ENCODE measurements around the gene AUH.
"Not testable (repeated sequence)": the region's sequence is repeated elsewhere in the genome, so short reads cannot be mapped to it uniquely, and the experiment has no call there.

AUH gene

DNA sequence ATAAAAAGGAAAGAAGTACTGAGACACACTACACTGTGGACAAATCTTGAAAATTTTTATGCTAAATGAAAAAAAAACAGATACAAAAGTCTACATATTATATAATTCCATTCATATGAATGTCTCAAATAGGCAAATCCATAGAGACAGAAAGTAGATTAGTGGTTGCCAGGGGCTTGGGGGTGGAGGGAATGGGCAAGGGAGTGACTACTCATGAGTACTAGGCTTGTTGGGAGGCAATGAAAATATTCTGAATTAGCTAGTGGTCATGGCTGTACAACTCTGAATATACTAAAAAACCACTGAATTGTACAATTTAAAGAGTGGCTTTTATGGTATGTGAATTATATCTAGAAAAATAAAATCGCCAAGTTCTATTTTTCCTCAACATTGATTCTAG, 154.9 kb downstream of the AUH start:
- DNase-seq, result no peak

DNA sequence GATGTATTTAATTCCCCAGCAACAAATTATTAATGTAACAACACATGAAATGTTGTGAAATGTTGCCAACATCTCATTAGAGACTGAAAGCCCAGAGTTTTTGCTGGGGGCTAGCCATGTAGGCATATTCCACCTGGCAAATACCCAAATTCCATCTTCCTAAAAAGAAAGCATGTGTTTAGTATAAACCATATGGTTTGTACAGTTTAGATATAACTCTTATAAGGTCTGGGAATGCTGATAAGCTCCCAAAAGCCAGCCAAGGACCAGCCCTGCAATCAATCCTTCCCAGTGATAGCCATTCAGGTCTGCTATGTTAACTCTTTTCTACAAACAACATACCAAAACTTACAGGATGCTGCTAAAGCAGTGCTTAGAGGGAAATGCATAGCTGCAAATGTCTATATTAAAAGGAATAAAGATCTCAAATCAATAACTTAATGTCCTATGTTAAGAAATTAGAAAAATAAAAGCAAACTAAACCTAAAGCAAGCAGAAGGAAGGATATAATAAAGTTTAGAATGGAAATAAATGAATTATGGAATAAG, 158.9 kb downstream of the AUH start:
- no peak for DNase-seq

DNA sequence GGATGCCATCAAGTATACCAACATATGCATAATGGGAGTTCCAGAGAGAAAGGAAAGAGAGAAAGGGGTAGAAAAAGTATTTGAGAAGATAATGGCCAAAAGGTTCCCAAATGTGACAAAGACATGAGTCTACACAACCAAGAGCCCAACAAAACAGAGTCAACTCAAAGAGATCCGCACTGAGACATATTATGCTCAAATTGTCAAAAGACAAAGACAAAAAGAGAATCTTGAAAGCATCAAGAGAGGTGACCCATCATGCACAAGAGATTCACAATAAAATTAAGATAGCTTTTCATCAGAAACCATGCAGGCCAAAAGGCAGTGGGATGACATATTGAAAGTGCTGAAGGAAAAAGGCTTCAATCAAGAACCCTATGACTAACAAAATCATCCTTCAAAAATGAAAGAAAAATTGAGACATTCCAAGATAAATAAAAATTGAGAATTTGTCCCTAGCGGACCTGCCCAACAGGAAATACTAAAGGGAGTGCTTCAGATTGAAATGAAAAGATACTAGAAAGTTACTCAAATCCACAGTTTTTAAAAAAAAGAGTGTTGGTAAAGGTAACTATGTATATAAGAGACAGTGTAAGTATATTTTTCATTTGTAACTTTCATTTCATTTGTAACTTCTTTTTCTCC, 160.9 kb downstream of the AUH start:
- DNase-seq, result no peak

DNA sequence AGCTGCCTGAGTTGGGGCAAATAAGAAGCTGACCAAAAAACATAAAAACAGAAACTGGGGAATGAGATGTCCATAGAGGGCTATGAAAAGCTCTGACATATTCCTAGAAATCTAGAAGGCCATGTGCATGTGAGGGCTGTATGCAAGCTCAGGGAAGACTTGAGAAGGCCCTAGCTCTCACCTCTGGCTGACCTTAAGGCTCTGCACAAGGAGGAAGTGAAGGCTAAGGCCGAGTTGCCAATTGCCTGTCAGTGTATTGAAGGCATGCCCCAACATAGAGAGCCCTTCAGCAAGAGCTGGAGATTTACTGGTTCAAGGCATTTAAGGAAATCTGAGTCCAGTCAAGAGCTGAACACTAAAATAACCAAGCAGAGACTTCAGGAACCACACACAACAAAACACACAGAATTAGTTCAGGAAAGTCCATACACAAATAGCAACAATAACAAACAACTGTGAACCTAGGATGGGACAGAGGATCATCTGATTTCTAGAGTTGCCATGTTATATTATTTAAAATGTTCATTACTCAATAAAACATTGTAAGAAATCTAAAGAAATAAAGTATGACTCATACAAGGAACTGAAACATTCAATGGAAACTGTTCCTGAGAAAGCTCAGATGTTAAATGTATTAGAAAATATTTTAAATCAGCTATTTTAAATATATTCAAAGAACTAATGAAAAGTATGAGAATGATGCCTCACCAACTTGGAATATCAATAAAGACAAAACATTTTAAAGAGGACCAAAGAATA, 161.8 kb downstream of the AUH start:
- peak; percentile 78 to 80 for DNase-seq

DNA sequence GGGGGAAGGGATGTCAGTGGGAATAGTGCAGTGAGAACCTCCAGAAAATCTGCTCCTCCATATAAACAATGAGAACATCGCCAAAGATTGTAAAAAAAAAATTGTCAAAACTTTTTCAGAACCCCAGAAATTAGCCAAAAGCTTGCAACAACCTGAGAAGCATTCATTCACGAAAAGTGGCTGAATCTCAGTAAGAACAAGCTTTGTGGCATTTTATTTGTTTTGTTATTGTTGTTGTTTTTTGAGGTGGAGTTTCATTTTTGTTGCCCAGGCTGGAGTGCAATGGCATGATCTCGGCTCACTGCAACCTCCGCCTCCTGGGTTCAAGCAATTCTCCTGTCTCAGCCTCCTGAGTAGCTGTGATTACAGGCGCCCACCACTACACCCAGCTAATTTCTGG, 162.8 kb downstream of the AUH start:
- DNase-seq, result not testable (repeated sequence)

DNA sequence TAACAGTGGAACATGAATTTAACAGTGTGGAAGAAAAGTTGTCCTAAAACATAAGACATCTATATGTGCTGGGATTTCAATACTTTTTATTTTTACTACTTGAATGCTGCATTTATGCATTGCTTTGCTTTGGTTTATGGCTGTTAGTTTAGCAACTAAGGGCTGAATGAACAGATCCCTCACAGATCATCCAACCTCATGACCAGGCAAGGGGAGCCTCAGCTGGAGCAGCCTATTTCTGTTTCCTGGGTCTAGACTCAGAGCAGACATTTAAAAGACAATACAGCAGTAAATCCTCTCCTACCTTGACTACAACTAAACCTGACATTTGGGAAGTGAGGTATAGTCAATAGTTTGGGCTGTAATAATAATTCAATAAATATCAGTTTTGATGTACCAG, 163.3 kb downstream of the AUH start:
- DNase-seq, result no peak

DNA sequence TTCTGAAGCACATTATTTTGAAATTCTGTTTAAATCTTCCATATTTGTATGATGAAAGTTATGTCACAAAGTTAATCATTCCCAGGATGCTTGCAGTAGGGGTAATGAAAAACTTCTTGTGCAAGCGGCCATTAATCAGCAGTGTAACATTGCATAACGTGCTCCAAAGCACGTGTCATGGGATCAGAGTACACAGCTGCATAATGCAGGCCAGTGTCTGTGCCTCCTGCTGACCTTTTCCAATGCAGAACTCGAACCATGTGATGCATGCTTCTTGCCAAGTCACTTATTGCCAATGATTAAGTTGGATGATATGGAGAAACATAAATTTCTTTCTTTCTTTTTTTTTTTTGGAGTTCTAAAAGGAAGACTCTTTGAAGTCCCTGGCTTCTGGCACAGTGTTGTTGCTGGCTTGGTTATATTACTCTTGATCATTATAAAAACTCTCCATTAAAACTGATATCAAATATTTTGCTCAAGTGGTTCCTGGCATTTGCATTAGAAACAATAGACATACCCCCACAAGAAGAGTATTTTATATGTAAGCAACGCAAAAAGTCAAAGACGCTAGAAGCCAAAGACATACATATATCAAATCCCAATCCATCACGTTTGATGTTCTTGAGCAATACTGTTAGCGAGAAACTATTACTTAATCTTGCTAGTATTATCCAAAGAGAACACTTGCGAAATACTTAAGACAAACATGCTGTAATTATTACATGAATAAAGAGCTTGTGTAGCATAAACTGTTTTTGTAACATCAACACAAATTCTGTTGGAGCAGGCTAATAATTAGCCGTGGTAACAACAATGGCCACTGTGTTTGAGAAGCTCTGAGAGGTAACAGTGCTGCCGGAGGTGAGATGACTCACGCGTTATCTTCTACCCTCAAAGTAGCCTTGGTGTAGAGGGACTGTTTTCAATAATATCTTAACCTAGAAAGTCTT, 164.2 kb downstream of the AUH start:
- peak; percentile 98 for DNase-seq

DNA sequence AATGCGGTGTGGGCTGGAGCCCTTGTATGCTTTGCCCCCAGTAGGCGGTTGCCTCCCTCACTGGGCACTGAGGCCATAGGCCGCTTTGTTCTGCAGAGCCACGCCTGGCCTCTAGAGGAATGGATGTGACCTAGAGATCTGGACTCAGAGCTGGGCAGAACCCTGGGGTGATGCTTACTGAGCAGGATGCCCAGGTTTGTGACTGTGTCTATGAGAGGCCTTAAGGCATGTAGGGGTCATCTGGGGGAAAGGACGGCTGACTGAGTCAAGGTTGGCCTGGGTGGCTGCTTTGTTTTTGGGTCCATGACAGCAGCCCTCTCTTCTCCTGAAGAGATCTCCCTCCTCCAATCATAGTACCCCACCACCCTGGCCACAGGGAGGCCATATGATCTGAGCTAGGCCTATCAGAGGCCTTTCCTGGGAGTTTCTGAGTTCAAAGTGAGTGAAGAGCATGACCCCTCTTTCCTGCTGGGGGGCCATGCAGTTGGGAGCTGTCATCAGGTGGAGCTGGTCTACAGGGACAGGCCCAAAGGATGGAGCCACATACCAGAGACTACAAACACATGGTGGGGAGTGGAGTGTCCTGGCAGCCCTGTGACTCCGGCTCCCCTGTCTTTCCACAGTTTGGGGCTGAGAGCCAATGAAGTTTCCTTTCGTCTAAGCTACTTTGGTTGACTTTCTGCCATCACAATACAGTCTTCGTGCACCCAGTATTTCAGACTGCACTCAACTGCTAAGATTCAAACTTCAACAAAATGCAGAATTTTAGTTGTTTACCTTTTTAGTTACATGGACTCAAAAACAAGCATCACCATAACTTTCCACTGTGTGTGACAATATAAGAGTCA, 165.4 kb downstream of the AUH start:
- no peak for DNase-seq

DNA sequence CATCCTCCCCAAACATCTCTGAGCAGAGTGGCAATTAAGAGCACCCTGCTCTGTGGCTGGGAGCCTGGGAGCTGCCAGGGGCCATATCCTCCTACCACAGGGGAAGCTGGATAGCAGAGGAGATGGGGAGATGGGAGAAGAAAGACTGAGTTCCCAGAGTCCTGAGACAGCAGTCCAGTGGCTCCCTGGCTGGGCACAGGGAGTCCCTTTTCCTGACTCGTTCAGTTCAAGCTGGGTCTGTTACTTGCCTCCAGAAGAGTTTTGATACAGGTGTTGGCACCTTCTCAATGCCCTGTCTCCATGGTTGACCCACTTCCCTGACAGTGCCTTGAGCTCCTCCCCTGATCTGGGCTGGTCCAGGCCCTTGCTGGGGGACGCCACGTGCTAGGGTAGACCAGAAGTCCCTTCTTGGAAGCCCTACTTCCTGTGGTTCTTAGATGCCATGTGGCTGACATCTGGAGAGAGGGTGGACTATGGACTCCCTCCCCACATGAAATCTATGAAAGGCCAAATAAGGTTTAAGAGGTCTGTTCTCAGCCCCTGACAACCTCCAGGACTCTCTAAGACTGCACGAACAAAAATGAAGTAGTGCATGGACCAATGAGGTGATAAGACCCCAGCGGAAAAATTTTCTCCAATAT, 166.2 kb downstream of the AUH start:
- DNase-seq, result no peak

DNA sequence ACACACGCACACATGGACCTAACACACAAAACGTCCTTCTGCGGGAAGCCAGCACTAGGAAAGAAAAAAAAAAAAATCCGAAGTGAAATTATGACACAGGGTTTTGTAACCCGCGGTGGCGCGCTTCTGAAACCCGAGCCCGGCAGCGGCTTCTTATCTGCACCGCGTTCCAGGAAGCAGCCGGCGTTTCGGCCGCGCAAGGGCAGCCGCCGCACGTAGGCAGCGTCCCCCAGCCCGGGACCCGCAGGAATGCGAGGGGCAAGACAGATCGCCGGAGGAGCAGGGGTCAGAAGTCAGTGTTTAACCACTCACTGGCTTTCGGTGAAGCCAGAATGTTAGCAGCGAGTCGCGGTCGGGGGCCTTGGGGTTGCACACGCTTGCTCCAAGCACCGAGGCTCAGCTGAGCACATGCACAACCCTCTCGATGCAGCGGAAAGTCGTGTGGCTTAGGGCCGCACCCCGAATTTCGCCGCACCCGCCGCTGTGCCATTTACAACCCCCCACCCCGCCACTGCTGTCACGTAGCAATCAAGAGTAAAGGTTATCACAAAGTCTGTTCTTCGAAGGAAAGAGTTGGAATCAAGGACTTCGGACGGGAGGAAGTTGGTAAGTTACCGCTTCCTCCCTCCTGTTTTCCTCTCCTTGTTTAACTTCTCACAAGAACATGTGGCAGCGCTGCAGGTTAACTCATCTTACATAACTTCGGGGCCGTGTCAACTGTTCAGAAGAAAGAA, 167.9 kb downstream of the AUH start:
- DNase-seq, result peak; percentile 78 to 85

DNA sequence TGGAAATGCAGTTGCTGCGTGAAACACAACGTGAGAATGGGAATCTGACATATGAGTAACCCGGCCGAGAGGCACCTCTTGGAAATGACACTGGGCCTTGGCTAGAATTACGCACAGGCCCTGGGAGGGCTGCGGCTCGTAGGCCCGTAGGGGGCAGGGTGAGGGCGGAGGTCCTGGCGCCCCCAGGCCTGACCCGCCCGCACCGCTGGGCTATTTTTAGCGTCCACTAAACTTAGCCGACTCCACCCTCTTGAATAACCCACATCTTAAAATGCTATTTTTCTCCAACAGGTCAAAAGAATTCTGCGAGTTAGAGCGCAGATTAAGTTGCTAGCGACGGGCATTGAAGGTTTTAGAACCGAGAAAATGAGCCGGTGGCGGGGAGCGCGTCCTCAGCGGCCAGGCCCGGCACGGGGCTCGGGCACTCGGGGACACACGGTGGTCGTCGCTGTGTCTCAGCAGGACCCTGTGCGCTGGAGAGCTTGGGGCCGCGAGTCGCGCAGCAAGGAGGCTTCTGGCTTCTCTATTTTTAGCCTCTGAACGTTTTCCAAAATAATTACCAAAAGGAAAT, 168.5 kb downstream of the AUH start:
- DNase-seq, result peak; percentile 80 to 85

DNA sequence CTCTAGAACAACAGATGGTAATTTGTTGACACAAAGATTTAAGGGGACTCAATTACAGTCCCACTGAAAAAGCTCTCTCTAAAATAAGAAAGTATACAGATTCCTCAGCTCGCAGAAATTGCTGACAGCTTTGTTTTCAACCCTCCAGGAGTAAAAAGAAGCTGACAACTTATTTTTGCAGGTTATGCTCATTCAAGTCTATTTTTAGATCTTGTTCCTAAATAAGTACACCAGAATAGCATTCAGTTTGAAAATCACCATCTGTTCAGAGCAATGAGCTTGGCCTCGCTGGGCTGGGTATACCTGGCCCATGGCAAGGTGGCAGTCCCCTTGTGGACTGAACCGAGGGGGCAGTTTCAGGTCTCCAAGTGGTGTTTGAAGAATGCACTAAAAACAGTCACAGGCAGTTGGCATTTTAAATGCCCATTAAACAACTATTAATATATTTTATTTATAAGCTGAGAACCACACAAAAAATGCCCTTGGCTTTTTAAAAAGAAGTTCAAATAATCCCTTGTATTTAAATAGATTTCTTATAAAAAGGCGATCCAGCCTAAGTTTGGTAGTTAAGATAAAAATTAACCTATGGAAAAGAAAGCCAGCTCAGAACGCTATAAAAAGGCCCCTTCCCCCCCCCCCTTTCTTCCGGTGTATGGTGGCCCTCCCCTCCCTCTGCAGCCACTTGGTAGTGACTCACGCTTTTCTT, 169.2 kb downstream of the AUH start:
- DNase-seq, result no peak

DNA sequence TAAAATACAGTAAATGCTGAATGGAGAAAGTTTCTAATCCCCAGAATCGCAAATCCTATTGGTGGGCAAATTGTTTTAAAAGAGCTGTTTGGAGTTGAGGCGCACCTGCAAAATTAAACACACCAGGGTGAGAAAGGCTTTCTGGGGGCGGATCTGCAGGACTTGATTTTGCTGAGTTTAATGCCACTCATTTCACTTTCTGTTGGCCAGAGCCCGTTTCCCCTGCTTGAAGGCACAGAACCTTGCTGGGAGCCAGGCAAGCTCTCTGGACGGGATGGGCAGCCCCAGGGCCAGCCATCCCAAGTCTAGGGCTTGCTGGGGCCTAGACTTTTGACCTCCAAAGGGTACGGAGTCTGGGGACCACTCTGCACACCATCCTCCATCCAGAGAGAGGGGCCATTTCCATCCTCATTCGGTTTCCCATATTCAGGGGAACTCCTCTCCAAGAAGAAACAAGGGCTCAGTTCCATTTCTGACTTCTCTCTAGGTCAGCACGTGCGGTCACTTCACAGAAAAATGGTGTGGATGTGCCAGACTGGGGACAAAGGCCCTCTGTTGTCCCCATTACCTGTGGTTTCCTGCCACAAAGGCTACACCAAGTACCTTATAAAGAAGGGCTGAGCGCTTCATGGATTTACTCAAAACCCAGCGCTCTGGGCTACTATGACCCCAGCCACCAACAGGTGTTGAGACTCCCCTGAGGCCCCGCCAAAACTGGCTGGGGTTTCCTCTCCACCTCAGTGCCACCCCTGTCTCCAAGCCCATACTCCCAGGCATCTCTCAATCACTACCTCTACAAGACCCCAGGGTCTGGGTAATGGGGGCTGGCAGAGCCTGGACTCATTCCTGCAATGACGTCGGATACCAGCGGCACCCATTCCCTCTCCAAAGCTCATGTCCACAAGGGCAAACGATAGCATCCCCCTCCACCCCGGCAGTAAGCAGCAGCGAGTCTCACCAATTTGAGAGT, 170.0 kb downstream of the AUH start:
- DNase-seq, result no peak

DNA sequence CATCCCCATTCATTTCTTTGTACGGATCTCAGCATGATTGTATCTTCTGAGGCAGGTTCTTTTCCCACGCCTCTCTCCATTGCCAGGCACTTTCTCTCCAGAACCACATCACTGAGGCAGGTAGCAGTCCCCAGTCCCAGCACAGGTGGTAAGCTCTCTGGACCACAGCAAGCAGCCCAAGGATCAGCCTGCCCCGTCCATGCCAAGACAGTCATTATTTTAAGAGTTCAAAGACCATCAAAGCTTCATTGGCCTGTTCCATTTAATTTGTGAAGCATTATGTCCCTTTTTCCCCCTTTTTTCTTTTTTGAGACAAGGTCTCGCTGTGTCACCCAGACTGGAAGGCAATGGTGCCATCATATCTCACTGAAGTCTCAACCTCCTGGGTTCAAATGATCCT, 171.7 kb downstream of the AUH start:
- no peak for DNase-seq

DNA sequence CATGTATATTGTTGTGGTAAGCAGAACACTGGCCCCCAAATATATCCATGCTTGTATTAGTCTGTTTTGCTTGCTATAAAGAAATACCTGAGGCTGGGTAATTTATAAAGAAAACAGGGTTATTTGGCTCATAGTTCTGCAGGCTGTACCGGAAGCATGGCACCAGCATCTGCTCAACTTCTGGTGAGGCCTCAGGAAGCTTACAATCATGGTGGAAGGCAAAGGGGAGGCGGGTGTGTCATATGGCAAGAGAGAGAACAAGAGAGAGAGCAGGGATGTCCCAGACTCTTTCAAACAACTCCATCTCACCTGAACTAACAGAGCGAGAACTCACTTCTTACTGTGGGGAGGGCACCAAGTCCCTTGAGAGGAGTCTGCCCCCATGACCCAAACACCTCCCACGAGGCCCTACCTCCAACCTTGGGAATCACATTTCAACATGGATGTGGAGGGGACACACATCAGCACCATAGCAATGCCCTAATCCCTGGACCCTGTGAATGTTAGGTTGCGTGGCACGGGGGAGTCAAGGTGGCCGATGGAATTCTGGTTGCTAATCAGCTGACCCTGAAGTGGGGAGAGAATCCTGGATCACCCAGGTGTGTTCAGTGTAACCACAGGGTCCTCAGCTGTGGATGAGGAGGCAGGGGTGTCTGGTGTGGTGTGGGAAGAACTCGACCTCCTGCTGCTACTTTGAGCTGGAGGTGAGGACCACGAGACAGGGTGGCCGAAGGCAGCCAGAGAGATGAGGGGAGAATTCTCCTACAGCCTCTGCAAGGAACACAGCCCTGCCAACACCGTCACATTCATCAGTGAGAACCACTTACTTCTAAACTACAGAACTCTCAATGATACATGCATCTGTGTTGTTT, 172.8 kb downstream of the AUH start:
- no peak for DNase-seq

DNA sequence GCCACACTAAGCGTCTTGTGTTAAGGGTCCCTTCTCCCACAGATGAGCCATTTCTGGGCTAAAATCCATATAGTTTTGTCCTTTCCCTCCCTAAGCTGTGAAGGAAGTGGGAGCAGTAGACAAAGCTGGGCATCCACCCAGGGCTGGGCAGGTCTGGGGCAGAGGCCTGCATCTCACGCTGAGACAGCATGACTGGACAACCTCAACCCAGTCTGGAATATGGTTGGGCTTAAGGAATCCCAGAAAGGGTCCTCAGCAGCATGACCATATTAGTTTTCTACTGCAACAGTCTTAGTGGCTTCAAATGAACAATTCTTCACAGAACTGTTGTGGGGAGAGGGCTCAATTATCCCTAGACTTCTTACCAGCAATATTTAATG, 173.8 kb downstream of the AUH start:
- no peak for DNase-seq

DNA sequence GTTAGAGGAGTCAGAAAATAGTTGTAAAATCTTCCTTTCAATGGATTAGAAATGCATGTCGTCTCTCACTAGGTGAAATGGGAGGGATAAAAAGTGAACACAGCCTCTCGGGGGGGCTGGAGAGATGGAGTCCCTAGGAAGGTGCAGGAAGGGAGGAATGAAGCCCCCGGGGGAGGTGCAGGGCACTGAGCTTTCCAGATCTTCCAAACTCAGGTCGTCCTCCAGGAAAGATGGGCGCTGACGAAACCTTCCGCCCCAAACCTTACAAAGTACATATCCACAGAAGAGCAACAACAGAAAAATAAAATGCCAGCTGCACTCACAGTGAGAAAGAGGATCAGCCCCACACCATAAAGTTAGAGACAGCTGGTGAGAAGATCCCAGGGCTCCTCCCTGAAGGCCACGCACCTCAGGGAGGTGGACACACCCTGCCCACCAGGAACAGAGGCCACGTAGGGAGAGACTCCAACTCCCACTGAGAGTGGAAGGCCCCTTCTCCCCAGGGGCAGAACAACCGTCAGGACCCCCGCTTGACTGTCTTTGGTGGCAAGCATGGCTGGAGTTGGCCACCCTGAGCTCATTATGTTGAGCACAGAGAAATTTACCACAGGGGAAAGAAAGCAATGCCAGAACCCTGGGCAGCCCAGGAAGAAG, 174.3 kb downstream of the AUH start:
- DNase-seq, result no peak

Measured in inflammatory macrophage (primary cell).